H9 (cell line): ENCODE results near the gene NRG2. TPM values are rescaled to one million over a fixed set of nuclear protein-coding genes. Genes with fewer than 3 reads are reported as not detected.

Source experiments
- DNase-seq: peaks from one replicate; pipeline ENCODE4 v3.0.0-alpha.2; 2017
- H2AFZ ChIP-seq: one replicate; pipeline ENCODE4 v1.6.1; 2013; ENCODE audit warnings: mild to moderate bottlenecking, low read length, control low read depth, moderate library complexity
- H2AK5ac ChIP-seq: 2 replicates; pipeline ENCODE4 v1.6.1; 2013; ENCODE audit warnings: low read length, control low read depth, mixed read lengths; ENCODE audit not compliant: insufficient read length
- H2BK120ac ChIP-seq: one replicate; pipeline ENCODE4 v1.6.1; 2013; ENCODE audit warnings: low read depth, mild to moderate bottlenecking, low read length, control low read depth, inconsistent platforms; ENCODE audit not compliant: poor library complexity, severe bottlenecking
- H2BK12ac ChIP-seq: 2 replicates; pipeline ENCODE4 v1.6.1; 2013; ENCODE audit warnings: low read length, control low read depth, mixed read lengths, low read depth; ENCODE audit not compliant: insufficient read length
- H2BK15ac ChIP-seq: 2 replicates; pipeline ENCODE4 v1.6.1; 2013; ENCODE audit warnings: low read depth, low read length, control low read depth
- H2BK20ac ChIP-seq: one replicate; pipeline ENCODE4 v1.6.1; 2013; ENCODE audit warnings: low read depth, mild to moderate bottlenecking, low read length, control low read depth, inconsistent platforms; ENCODE audit not compliant: poor library complexity, severe bottlenecking
- H2BK5ac ChIP-seq: 2 replicates; pipeline ENCODE4 v1.6.1; 2013; ENCODE audit warnings: low read length, control low read depth, mixed read lengths; ENCODE audit not compliant: insufficient read length
- H3K14ac ChIP-seq: 2 replicates; pipeline ENCODE4 v1.6.1; 2013; ENCODE audit warnings: low read length, control low read depth; ENCODE audit not compliant: insufficient read depth
- H3K18ac ChIP-seq: 2 replicates; pipeline ENCODE4 v1.6.1; 2013; ENCODE audit warnings: low read depth, mild to moderate bottlenecking, mixed read lengths, low read length, control low read depth; ENCODE audit not compliant: insufficient read length
- H3K23ac ChIP-seq: 2 replicates; pipeline ENCODE4 v1.6.1; 2013; ENCODE audit warnings: low read length, control low read depth, mixed read lengths, low read depth; ENCODE audit not compliant: insufficient read length
- H3K23me2 ChIP-seq: 2 replicates; pipeline ENCODE4 v1.6.1; 2013; ENCODE audit warnings: low read depth, mild to moderate bottlenecking, mixed read lengths, low read length, control low read depth; ENCODE audit not compliant: insufficient read length, poor library complexity, severe bottlenecking
- H3K27ac ChIP-seq: 2 replicates; pipeline ENCODE4 v1.5.1; 2013; ENCODE audit warnings: low read length, control low read depth, mixed read lengths, low read depth; ENCODE audit not compliant: insufficient read length
- H3K27me3 ChIP-seq: 2 replicates; pipeline ENCODE4 v1.6.1; 2013; ENCODE audit warnings: low read length, control low read depth, inconsistent platforms; ENCODE audit not compliant: insufficient read depth
- H3K4ac ChIP-seq: 2 replicates; pipeline ENCODE4 v1.6.1; 2013; ENCODE audit warnings: low read depth, mild to moderate bottlenecking, control low read depth, inconsistent platforms, low read length, moderate library complexity
- H3K4me1 ChIP-seq: 2 replicates; pipeline ENCODE4 v1.6.1; 2013; ENCODE audit warnings: low read length, control low read depth, inconsistent platforms; ENCODE audit not compliant: insufficient read depth
- H3K4me2 ChIP-seq: 2 replicates; pipeline ENCODE4 v1.6.1; 2013; ENCODE audit warnings: low read length, control low read depth, mixed read lengths; ENCODE audit not compliant: insufficient read length, insufficient read depth
- H3K56ac ChIP-seq: 2 replicates; pipeline ENCODE4 v1.6.1; 2013; ENCODE audit warnings: low read depth, mild to moderate bottlenecking, mixed read lengths, low read length, control low read depth; ENCODE audit not compliant: insufficient read length
- H3K79me1 ChIP-seq: 2 replicates; pipeline ENCODE4 v1.6.1; 2013; ENCODE audit warnings: low read depth, mild to moderate bottlenecking, moderate library complexity, low read length, control low read depth, inconsistent platforms; ENCODE audit not compliant: insufficient read depth, poor library complexity, severe bottlenecking
- H3K79me2 ChIP-seq: 2 replicates; pipeline ENCODE4 v1.6.1; 2013; ENCODE audit warnings: low read length, control low read depth, inconsistent platforms; ENCODE audit not compliant: insufficient read depth
- H3K9ac ChIP-seq: 2 replicates; pipeline ENCODE4 v1.6.1; 2013; ENCODE audit warnings: low read length, control low read depth, mixed read lengths; ENCODE audit not compliant: insufficient read length; ENCODE audit errors: extremely low read depth
- H3K9me3 ChIP-seq: one replicate; pipeline ENCODE4 v1.6.1; 2013; ENCODE audit warnings: low read depth, low read length, inconsistent platforms; ENCODE audit not compliant: control insufficient read depth
- H3T11ph ChIP-seq: one replicate; pipeline ENCODE4 v1.6.1; 2013; ENCODE audit warnings: mild to moderate bottlenecking, low read length, control low read depth, inconsistent platforms
- H4K20me1 ChIP-seq: one replicate; pipeline ENCODE4 v1.6.1; 2013; ENCODE audit not compliant: control insufficient read depth, insufficient read length, insufficient read depth
- H4K5ac ChIP-seq: 2 replicates; pipeline ENCODE4 v1.6.1; 2013; ENCODE audit warnings: low read depth, mild to moderate bottlenecking, mixed read lengths, low read length, control low read depth; ENCODE audit not compliant: insufficient read length
- H4K8ac ChIP-seq: replicated peaks from 2 replicates; pipeline ENCODE4 v1.6.1; 2013; ENCODE audit warnings: low read length, control low read depth, mixed read lengths, low read depth; ENCODE audit not compliant: insufficient read length
- H4K91ac ChIP-seq: 2 replicates; pipeline ENCODE4 v1.6.1; 2013; ENCODE audit warnings: low read depth, mild to moderate bottlenecking, moderate library complexity, mixed read lengths, low read length, control low read depth; ENCODE audit not compliant: insufficient read length
- H3K27ac Mint-ChIP-seq, 3 experiments: 2 replicates in 2 of 3; 3 replicates in 1 of 3; pipeline ENCODE4 v1.8.0; 2020 to 2021; ENCODE audit warnings: mixed read lengths in 3 of 3, mild to moderate bottlenecking in 1 of 3, moderate library complexity in 1 of 3
- H3K27me3 Mint-ChIP-seq: 2 replicates; pipeline ENCODE4 v1.8.0; 2021; ENCODE audit warnings: low read depth, mild to moderate bottlenecking, moderate library complexity, mixed read lengths
- H3K36me3 Mint-ChIP-seq, 3 experiments: 2 replicates in 2 of 3; 3 replicates in 1 of 3; pipeline ENCODE4 v1.8.0; 2020 to 2021; ENCODE audit warnings: low read depth in 3 of 3, mixed read lengths in 3 of 3; ENCODE audit not compliant: insufficient read depth in 1 of 3
- H3K4me1 Mint-ChIP-seq, 2 experiments: 2 replicates each; pipeline ENCODE4 v1.8.0; 2020; ENCODE audit warnings: mixed read lengths in 2 of 2
- H3K4me3 Mint-ChIP-seq, 2 experiments: 2 replicates in 1 of 2; 3 replicates in 1 of 2; pipeline ENCODE4 v1.8.0; 2020 to 2021; ENCODE audit warnings: mild to moderate bottlenecking in 2 of 2, mixed read lengths in 2 of 2, moderate library complexity in 1 of 2
- H3K9me3 Mint-ChIP-seq, 2 experiments: 2 replicates in 1 of 2; 3 replicates in 1 of 2; pipeline ENCODE4 v1.8.0; 2020; ENCODE audit warnings: mild to moderate bottlenecking in 2 of 2, mixed read lengths in 2 of 2, moderate library complexity in 1 of 2
- CTCF ChIP-seq: fragments of 200-600 bp; sonication (generic); conservative IDR thresholded peaks from 3 replicates; pipeline ENCODE4 v1.8.0; 2021; ENCODE audit warnings: antibody characterized with exemption, mild to moderate bottlenecking
- WGBS: extraction: QIAGEN DNeasy Blood & Tissue Kit; methylation state at CpG from one replicate; pipeline ENCODE4 v1.1.7; 2013; ENCODE audit warnings: missing lambda C conversion rate, low lambda C conversion rate, mixed read lengths; ENCODE audit not compliant: insufficient read length; ENCODE audit errors: extremely low coverage; 5-methylcytosine and 5-hydroxymethylcytosine counted together
- total RNA-seq: library from RNA; stranded (reverse); gene quantifications from 2 replicates; pipeline ENCODE4 v1.2.1, GENCODE V29; 2021

Gene NRG2
- total RNA-seq, 1 experiment from 2014 or later = not detected

GRCh38 chr5:140060816-140061215 is 17.7 kb upstream of the NRG2 start:
- Histone ChIP-seq H3K23me2 (no peaks in the 10 kb centered on the region), H2BK15ac (no peak overlapping the region), H3K27me3 (no peaks in the 10 kb centered on the region), H3K23ac (no peak overlapping the region), H3K27ac (no peak overlapping the region), H3K4me2 (no peak overlapping the region), H4K91ac (no peak overlapping the region), H2BK20ac (no peak overlapping the region), H3K79me2 (no peaks in the 10 kb centered on the region), H2BK12ac (no peak overlapping the region), H3K18ac (no peak overlapping the region), H2AK5ac (no peak overlapping the region), H4K5ac (no peak overlapping the region), H3K9me3 (no peaks in the 10 kb centered on the region), H2BK5ac (no peak overlapping the region), H3T11ph (no peak overlapping the region), H3K9ac (no peak overlapping the region), H4K8ac (no peak overlapping the region), H3K56ac (no peak overlapping the region), H3K4ac (no peak overlapping the region), H2AFZ (no peak overlapping the region), H3K79me1 (no peaks in the 10 kb centered on the region), H3K14ac (no peak overlapping the region), H4K20me1 (no peaks in the 10 kb centered on the region), H2BK120ac (no peak overlapping the region), H3K4me1 (no peaks in the 10 kb centered on the region)
- no peaks in the 10 kb centered on the region for H3K36me3 Mint-ChIP-seq
- no peak for TF ChIP-seq CTCF
- H3K4me1 Mint-ChIP-seq = no peaks in the 10 kb centered on the region
- H3K9me3 Mint-ChIP-seq = no peaks in the 10 kb centered on the region
- peaks cover 26% of the 10 kb centered on the region for H3K27me3 Mint-ChIP-seq
- WGBS = no CpG with 5 or more reads among the region's 1 CpG
- DNase-seq = no peak
- no peak overlapping the region for H3K27ac Mint-ChIP-seq
- H3K4me3 Mint-ChIP-seq = no peak overlapping the region; a peak in 1 of 5 replicates
